NCI-H345 (cell line): ENCODE measurements around the gene KIF4B.
"Not testable (repeated sequence)": the region's sequence is repeated elsewhere in the genome, so short reads cannot be mapped to it uniquely, and the experiment has no call there.

Source experiments
- DNase-seq: peaks from one replicate; lab custom pipeline; 2025; lab: John Stamatoyannopoulos, UW

Gene KIF4B, protein sequence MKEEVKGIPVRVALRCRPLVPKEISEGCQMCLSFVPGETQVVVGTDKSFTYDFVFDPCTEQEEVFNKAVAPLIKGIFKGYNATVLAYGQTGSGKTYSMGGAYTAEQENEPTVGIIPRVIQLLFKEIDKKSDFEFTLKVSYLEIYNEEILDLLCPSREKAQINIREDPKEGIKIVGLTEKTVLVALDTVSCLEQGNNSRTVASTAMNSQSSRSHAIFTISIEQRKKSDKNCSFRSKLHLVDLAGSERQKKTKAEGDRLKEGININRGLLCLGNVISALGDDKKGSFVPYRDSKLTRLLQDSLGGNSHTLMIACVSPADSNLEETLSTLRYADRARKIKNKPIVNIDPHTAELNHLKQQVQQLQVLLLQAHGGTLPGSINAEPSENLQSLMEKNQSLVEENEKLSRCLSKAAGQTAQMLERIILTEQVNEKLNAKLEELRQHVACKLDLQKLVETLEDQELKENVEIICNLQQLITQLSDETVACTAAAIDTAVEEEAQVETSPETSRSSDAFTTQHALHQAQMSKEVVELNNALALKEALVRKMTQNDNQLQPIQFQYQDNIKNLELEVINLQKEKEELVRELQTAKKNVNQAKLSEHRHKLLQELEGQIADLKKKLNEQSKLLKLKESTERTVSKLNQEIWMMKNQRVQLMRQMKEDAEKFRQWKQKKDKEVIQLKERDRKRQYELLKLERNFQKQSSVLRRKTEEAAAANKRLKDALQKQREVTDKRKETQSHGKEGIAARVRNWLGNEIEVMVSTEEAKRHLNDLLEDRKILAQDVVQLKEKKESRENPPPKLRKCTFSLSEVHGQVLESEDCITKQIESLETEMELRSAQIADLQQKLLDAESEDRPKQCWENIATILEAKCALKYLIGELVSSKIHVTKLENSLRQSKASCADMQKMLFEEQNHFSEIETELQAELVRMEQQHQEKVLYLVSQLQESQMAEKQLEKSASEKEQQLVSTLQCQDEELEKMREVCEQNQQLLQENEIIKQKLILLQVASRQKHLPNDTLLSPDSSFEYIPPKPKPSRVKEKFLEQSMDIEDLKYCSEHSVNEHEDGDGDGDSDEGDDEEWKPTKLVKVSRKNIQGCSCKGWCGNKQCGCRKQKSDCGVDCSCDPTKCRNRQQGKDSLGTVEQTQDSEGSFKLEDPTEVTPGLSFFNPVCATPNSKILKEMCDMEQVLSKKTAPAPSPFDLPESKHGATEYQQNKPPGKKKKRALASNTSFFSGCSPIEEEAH

DNA sequence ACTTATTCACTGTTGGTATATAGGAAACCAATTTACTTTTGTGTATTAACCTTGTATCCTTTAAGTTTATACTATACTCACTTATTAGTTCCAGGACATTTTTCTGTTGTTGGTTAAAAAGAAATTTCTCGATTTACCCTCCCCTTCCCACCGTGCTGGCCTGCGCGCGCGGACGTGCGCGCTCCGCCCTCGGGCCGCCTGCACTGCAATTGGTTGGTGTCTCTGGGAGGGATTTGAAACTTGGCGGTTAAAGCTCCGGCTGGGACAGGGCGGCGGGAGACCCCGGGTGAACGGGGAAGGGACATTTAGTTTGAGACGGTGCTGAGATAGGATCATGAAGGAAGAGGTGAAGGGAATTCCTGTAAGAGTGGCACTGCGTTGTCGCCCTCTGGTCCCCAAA, at the start of gene KIF4B:
Gene KIF4B (plus strand): TSS at position 230 of the 400 bp plus-strand sequence. CDS start 105 bp downstream, at position 335.
- no peak for DNase-seq

DNA sequence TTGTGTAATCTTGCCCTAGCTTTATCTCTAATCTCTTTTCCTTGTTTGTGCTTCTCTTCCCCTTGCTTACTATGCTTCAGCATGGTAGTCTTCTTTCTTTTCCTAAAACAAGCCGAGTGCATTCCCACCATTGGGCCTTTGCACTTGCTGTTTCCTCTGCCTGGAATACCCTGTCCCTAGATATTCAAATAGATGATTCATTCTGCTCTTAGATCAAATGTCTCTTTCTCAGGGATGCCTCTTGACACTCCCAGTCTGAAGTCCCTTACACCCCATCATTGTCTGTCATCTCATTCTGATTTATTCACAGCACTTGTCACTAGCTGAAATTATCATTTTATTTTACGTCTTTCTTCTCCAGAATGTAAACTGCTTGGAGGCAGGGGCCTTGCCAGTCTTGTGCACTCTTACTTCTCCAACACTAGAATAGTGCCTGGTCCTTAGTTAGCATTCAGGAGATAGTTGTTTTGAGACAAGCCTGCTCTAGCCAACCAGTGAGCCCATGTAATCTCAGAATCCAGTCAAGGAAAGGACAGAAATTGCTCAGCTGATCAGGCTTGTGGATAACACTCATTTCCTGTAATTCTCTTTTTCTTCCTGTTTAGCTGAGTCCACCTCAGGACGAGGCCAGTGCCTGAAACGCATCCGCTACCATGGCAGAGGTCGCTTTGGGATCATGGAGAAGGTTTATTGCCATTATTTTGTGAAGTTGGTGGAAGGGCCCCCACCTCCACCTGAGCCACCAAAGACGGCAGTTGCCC, 47.3 kb upstream of the KIF4B start:
- DNase-seq, result no peak

DNA sequence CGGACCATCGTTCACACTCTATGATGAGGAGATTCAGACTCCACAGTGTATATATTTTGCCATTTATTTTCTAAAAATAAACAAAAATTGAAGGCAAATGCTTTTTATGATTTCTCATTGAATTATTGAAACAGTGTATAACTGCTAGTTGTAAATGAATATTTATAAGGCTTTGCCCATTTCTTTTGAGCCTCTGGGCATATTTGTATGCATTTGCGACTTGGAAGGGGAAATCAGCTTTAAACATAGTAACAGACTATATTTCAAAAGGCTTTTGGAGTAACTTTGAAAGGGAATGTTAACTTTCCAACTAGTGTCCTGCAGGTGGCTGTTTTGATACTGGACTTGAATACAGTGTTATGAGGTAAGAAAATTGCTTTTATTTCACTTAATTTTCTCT, 46.7 kb upstream of the KIF4B start:
- no peak for DNase-seq

DNA sequence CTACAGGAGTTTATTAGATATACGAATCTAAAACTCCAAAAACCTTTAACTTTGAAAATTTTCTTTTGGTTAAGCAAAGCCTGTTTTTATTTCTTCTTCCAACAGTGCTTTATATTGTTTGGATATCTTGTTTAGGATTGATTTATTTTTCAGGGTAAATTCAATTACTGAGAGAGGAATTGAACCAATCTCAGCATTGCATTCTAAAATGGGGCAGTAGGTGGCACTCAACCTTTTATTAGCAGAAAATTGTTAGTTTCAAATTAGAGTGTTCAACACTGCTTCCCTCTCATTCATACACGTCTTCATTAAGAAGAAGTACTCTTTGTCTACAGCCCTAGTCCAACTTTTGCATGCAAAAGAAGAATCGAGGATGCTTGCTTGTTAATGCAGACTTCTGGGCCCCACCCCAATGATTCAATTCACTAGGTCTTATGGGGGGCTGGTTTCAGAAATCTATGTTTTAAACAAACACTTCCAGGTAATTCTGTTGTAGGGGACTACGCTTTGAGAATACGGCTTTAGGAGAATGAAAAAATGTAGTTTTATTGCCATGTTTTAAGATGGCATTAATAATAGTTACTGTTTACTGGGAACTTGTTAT, 46.0 kb upstream of the KIF4B start:
- no peak for DNase-seq

DNA sequence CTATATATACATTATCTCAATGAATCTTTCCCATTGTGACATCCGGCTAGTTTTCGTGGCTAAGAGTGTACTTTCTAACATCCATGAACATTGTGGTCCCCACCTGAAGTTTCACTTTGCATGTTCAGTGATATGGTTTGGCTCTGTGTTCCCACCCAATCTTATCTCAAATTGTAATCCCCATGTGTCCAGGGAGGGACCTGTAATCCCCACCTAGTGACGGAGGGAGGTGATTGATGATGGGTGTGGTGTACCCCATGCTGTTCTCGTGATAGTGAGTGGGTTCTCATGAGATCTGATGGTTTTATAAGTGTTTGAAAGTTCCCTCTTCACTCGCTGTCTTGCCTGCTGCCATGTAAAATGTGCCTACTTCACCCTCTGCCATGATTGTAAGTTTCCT, 44.6 kb upstream of the KIF4B start:
- no peak for DNase-seq

DNA sequence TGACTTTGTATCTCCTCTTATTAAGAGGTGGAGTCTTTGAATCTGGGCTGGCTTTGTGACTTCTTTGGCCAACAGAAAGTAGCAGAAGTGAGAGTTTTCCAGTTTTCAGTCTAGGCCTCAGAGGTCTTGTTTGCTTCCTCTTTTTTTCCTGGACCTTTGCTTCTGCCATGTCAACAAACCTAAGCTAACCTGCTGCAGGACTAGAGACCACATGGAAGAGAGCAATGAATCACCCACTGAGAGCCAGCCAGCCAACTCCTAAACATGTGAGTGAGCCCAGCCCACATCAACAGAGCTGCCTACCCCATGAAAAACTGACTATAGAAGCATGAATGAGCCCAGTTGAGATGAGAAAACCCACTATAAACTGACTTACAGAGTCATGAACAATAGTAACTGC, 42.8 kb upstream of the KIF4B start:
- DNase-seq, result no peak

DNA sequence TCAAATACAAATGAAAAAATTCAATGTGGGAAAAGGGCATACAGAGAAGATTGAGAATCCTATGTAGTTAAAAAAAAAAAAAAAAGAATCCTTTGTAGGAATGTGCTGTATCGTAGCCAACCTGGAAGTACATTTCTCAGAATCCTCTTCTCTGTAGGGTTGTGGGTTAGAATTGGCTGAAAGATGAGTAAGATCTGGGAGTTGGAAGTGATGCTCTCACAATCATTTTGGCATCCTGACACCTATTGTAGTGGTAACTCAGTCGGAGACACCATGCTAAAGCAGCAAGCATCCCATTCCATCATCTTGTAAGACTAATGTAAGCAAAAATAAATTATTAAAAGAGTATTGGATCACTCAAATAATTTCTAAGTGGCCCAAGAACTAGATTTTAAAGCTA, 42.1 kb upstream of the KIF4B start:
- no peak for DNase-seq

DNA sequence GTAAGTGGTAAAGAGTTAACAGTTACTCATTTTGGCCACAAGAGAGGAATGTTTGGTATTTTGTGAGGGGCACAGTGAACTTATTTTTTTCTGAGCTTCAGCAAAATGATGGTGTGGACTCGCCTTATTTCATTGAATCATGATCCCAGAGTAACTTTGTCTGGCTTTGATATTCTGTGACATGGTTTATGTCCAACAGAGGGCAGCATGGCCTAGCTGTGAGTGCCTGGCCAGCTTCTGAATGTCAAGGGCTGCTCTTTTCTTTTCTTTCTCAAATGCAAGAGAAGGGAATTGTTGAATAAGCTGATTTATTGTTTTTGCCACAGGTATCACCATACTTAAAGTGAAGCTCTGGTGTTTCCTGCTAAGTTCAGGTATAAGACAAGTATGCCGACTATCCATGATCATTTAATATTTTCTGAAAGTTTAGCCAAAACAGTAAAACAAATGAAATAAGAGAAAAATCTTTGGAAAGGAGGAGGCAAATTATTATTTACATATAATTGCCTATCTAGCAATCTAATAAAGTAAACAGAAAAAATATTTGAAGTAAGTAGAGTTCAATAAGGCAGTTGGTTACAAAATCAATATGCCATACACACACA, 41.0 kb upstream of the KIF4B start:
- peak; percentile 18 for DNase-seq

DNA sequence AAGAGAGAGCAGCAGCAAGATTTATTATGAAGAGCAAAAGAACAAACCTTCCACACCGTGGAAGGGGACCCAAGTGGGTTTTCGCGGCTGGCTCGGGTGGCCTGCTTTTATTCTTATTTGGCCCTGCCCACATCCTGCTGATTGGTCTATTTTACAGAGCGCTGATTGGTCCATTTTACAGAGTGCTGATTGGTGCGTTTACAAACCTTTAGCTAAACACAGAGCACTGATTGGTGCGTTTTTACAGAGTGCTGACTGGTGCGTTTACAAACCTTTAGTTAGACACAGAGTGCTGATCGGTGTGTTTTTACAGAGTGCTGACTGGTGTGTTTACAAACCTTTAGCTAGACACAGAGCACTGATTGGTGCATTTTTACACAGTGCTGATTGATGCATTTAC, 37.5 kb upstream of the KIF4B start:
- not testable (repeated sequence) for DNase-seq

DNA sequence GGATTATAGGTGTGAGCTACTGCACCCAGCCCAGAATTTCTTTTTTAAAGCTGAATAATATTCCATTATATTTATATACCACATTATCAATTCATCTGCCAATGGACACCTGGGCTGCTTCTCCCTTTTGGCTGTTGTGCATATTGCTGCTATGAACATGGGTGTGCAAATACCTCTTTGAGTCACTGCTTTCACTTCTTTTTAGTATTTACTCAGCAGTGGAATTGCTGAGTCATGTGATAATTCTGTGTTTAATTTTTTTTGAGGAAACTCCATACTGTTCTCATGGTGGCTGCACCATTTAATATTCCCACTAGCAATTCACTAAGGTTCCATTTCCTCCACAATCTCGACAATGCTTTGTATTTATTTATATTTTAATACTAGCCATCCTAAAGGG, 36.1 kb upstream of the KIF4B start:
- no peak for DNase-seq

DNA sequence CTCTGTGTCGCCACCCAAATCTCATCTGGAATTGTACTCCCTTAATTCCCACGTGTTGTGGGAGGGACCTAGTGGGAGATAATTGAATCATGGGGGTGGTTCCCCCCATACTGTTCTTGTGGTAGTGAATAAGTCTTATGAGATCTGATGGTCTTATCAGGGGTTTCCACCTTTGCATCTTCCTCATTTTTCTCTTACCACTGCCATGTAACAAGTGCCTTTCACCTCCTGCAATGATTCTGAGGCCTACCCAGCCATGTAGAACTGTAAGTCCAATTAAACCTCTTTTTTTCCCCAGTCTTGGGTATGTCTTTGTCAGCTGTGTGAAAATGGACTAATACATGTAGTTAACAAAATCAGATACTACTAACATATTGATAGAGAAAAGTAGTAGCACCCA, 35.3 kb upstream of the KIF4B start:
- DNase-seq, result not testable (repeated sequence)

DNA sequence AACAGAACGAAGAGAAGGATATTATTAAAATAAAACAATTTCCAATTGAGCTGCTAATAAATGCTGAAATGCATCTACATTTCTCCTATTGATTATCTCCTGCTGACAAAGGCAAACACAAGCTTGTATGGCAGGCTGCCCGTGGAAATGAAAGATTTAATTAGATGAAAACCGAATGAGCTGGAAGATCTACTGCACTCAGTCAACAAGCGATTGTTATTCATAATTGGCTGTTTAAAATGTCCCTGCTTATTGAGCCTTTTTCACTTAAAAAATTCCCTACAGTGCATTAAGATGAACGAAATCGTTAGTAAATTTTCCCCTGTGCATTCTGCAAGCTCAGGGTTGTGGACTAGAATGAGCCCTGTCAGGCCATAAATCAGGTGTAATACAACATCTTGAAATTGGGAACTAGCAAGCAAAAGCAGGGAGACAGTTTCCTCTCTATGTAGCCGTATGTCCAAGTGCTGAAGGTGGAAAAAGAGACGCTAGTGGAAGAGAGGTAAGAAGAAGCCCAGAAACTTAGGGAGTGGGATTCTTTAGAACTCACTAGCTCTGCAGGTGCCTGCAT, 28.5 kb upstream of the KIF4B start:
- no peak for DNase-seq

DNA sequence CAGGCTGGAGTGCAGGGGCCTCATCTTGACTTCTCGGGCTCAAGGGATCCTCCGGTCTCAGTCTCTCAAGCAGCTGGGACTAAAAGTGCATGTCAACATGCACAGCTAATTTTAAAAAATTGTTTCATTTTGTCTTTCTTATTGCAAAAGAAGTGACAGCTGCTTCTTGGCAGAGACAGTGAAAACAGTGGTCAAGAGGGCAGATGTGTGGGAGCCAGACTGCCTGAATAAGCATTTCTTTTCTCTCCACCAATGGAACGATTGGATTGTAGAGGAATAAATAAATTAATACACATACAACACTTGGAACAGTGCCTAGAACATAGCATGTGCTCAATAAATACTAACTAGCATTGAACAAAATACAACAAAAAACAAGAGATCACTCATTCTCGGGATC, 27.4 kb upstream of the KIF4B start:
- no peak for DNase-seq

DNA sequence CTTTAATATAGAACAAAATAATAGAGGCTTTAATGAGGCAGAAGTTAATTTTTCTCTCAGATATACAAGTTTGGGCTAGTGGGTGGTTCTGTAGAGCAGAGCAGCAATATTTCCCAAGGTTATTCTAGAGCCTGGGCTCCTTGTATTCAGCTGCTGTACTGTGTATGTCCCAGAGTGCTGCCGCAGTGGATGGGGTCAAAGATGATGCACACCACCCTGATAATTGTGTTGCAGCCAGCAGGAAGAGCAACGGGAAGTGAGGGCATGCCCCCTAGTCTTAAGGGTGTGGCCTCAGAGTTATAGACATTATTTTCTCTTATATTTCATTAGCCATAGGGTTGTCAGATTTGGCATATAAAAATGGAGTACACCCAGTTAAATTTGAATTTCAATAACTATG, 23.9 kb upstream of the KIF4B start:
- no peak for DNase-seq

DNA sequence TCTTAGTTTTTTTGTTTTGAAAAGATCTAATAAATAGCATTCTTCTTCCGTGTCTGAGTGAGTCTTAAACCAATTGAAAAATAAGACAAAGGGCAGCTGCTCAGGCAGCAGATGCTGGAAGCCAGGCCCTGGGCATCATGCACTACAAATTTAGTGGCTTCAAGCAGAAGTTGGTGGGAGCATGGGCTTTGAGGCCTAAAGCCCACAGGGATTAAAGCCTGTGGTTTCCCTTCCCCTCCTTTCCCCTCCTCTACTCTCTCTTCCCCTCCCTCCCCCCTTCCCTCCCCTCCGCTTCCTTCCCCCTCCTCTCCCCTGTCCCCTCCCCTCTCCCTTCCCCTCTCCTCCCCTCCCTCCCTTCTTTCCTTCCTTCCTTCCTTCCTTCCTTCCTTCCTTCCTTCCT, 20.1 kb upstream of the KIF4B start:
- no peak for DNase-seq

DNA sequence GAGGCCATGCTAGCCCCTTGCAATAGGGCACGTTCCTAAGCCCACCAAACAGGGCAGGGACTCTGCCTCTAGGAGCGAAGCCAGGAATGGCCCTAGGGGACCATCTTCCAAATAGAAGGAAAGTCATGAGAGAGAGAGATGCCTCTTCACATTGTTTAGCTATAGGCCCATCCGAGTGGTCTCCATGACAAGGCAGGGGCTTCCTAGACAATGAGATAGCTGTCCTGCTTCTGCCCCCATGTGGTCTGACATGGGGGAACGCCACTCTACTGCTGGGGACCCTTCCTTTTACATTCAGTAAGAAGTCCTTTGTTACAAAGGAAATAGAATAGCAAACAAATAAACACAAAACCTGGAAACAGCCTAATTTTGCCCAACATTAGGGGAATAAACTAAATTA, 17.9 kb upstream of the KIF4B start:
- no peak for DNase-seq

DNA sequence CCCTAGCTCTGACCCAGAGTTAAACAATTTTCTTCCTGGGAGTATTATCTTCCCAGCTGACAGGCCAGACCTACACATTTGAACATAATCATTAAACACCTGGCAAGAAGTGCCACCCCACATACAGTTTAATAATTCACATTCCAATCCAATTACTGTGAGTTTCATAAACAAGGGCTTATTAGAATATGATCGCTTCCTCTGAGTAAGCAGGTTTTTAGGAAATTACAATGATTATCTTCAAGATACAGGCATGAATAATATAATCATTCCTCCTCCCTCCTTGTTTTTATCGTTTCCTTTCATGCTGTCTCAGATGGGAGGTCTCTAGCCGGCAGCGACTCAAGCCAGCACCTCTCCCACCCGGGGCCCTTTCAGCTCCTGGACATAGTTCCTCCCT, 15.8 kb upstream of the KIF4B start:
- no peak for DNase-seq

DNA sequence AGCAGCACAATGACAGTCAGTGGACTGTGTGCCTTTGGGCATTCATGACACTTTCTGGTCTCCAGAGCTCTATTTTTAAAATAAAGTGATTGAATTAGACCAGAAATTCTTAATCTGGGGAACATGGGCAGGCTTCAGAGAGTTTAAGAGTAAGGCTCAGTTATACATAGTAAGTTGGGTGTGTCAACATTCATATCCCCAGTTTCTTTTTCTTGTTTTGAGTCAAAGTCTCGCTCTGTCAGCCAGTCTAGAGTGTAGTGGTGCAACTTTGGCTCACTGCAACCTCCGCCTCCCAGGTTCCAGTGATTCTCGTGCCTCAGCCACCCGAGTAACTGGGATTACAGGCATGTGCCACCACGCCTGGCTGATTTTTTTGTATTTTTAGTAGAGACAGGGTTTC, 13.7 kb upstream of the KIF4B start:
- no peak for DNase-seq

DNA sequence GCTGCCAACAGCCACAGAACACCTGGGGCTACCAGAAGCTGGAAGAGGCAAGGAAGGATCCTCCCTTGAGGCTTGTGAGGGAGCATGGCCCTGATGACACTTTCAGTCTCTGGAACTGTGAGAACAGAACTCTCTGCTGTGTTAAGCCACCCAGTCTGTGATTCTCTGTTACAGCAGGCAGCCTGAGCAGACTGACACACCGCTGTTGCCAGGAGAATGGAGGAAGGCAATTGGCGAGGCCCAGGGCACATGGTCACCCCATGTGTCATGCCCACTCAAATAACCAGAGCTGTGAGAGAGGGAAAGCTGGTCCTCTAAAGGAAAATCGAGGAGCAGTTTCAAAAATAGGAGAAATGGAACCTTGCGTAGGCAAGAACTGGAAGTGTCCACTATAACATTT, 12.0 kb upstream of the KIF4B start:
- no peak for DNase-seq

DNA sequence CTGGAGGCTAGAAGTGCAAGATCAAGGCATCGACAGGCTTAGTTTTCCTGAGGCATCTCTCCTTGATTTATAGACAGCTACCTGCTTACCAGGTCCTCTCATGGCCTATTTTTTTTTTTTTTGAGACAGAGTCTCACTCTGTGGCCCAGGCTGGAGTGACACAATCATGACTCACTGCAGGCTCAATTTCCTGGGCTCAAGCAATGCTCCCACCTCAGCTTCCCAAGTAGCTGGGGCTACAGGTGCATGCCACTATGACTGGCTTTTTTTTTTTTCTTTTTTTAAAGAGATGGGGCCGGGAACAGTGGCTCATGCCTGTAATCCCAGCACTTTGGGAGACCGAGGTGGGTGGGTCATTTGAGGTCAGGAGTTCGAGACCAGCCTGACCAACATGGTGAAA, 10.8 kb upstream of the KIF4B start:
- not testable (repeated sequence) for DNase-seq
